Stimulated activated CD4-positive, alpha-beta T cell treated with anti-CD3 and anti-CD28 coated beads, Interleukin-1b, Interleukin-23, amount 100 ng/mL, for 1 hour (primary cell): ENCODE measurements around the gene CD40.

ENCODE experiments used
- DNase-seq, 2 donors: peaks; one replicate each; pipeline ENCODE4 v3.0.0-alpha.2; 2020; ENCODE audit warnings: low read depth in 2 of 2

CD40 gene

DNA sequence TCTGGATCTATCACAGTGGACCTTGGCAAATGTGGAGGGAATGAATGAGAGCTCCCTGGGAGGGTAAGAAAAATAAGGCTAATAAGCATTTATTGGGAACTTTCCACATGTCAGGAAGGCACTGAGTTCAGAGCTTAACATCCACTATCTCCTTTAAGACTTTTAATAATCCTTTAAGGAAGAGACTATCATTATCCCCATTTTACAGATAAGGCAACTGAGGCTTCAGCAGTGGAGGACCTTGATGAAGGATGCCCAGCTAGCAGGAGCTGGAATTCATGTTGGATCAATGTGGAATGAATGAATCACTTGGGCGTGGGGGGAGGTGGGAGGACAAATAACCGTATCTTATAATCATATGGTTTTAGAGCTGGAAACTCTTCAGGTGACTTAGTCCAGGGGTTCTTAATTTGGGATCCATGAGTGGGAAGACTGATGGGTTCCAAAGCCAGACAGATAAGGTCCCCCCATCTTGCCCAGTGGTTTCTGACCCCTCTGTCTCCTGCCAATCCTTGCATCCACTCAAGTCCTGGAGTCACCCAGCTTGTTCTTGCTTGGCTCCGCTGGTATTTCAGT, 54.9 kb downstream of the CD40 start:
- no peak for DNase-seq

DNA sequence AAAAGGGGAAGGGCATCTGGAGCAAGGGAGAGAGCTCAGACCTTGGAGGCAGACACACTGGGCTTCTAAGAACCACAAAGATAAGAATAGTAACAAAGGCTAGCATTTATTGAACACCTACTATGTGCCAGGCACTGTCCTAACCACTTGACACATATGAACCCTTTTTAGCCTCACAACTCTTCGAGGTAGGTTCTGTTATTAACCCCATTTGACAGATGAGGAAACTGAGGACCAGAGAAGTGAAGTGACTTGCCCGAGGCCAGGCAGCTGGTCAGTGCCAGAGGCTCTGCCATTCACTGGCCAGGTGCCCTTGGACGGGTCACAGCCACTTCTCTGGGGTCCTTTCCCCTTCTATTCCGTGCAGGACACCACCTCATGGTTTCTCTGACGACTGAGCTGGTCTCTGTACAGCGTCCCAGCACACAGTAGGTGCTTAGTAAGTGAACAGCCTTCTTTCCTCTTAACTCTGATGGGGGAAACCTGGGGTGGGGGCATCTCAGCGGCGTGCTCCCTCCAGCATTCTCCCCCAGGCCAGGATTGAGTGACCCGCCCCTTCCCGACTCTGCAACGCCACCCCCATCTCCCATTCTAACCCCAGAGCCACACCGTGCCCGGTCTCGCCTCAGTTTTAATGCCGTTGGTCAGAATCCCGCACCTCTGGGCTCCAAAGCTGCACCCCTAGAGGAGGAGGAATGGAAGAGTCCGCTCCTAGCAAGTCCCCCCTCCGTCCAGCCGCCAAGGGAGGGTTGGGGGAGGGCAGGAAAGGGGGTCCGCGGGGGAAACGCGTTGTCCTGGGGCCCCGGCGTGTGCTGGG, 55.7 kb downstream of the CD40 start:
- no peak for DNase-seq

DNA sequence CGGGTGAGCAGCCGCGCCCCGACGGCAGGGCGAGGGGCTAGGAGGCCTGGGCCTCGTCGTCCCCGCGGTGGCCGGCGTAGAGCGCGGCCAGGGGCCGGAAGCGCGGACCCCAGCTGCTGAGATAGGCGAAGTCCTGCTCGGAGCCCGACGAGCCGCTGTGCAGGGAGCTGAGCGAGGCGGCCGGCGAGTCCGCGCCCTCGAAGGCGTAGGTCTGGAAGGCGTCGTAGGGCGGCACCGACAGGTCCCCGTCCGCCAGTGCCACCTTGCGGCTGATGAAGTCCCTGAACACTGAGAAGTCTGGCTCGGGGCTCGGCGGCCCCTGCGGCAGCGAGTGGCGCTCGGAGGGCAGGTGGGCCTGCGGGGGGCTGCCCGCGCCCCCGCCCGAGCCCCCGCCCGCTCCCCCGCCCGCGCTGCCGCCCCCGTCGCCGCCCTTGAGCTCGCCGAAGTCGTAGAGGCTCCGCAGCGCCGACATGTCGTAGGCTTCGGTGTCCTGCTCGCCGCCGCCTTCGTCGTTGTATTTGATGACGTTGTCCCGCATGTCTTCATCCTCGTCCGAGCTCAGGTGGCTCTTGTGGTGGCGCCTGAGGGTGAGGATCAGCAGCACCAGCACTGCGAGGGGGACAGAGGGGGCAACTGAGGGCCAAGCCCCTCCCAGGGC, 56.5 kb downstream of the CD40 start:
- peak; percentile 15 to 64 for DNase-seq

DNA sequence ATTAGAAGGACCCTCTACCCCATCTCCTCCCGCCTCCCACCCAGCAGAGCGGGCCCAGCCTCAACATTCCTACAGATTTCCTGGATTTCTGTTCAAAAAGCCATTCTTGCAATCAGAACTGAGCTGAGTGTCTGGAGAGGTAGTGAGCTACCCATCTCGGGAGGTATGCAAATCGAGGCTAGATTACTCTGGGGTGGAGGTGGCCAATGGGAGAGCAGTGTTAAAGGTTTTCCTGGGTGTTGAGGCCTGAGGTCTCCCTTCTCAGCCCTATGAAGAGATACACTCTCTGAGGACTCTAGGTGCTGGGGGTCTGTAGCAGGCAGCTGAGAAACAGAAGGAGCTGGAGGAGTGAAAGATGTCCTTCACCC, 57.0 kb downstream of the CD40 start:
- no peak for DNase-seq

DNA sequence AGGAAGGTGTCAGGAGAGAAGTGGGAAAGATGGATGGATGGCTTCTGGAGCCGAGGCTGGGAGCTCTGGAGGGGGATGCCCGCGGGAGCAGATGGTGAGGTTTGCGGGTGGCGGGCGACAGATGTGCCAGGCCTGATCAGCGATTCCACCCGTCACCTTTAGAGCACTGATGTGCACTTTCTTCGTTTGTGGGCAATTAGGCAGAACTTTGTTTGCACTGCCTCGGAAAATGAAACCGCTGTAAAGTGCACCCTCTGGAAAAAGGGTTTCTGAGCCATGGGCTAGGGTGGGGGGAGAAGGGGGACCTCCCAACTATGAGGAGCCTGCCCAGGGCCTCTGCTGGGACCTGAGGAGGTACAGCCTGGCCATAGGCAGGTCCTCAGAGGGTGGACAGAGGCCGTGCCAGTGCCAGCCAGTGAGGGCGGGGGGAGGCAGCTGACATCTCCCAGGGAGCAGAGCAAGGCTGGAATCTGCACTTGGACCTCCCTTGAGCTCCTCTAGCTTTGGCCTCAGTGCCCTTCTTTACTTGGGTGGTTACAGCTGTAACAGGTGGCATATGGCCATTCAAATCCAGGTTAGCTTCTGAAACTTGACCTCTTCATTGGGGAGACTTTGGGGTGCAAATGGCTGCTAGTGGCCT, 58.7 kb downstream of the CD40 start:
- DNase-seq, result no peak

DNA sequence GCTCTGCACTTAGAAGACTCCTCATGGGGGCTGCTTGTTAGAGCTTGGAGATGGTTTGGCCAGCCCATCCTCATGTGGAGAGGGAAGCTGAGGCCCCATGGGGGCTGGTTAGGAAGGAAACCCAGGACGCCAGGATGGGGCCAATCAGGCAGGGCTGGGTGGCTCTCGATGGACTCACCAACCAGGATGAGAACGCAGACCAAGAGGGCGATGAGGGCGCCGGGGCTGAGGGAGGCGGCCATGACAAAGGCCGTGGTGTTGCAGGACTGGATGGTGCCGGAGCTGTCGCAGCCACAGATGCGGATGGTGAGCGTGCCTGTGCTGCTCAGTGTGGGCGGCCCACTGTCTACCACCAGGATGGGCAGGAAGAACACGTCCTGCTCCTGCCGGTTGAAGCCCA, 59.7 kb downstream of the CD40 start:
- no peak for DNase-seq

DNA sequence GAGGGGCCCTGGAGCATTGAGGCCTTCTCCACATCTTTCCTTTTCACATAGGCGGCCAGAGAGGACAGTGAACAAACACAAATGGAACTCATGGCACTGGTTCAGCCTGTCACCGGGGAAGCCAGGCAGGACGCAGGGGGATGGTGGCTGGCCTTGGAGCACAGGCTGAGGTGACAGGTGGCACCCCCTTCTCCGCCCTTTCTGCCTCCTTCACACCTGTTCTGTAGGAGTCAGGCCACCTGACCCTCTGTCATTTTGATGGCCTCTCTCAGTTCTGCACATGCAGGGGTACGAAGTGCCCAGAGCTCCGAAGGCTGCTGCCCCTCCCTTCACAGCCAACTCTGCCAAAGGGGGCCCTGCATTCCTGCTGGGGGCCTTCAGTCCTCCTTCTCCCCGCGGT, 60.8 kb downstream of the CD40 start:
- DNase-seq, result no peak
